GM12874 (cell line): Measurements from ENCODE around the gene CALHM5.
A peak's percentile ranks its signal among the peaks of the same experiment; 100 is the strongest.

Source experiments
- CTCF ChIP-seq: IDR thresholded peaks from 2 replicates; pipeline ENCODE4 v1.5.1; 2011; ENCODE audit warnings: low read depth, mild to moderate bottlenecking, control low read depth, low read length, moderate library complexity; ENCODE audit not compliant: insufficient read depth

The CALHM5 gene

DNA sequence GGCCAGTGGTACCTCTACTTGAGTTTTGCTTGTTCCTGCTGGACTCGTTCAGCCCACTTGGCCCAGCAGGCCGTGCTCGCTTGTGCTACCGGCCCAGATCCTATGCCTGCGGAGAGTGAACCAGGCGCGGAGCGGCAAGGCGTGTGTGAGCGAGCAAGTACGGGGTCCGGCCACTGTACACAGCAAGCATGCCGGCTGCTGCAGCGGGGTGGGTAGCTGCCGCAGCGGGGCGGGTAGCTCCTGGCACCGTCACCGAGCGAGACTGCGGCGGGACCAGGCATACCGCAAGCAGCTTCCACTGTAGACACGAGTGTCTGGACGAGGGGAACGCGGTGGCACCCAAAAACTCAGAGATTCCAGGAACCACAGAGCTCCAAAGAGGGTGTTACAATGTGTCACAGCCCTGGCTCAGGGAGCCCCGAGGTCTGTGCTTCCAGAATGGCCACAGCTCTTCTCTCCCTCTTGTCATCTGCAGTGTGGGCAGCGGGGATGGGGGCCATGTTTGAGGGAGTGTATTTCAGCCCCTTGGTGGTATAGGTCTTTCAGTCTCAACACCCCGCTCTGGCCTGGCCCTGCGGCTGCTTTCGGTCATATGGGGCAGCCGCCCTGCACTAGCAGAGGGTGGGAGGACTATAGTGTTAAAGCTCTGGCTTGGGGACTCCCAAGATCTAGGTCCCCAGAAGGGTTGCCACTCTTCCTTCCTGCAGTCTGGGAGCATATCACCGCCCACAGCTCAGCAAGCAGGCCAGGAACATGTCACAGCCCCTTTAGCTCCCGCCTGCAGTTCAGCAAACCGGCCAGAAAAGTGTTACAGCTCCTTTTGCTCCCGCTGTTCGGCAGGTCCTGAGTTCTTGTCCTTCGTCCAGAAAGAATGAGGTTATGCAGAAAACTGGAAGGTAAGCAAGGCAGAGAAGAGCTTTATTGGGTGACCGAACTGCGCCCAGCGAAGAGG lies 53.8 kb downstream of the CALHM5 start:
- no peak for TF ChIP-seq CTCF

- TF ChIP-seq CTCF: no peak
Measured at GRCh38 chr6:116568111-116568510, 56.7 kb downstream of the CALHM5 start.

- TF ChIP-seq CTCF: no peak
Measured at GRCh38 chr6:116568821-116569755, 57.6 kb downstream of the CALHM5 start.

DNA sequence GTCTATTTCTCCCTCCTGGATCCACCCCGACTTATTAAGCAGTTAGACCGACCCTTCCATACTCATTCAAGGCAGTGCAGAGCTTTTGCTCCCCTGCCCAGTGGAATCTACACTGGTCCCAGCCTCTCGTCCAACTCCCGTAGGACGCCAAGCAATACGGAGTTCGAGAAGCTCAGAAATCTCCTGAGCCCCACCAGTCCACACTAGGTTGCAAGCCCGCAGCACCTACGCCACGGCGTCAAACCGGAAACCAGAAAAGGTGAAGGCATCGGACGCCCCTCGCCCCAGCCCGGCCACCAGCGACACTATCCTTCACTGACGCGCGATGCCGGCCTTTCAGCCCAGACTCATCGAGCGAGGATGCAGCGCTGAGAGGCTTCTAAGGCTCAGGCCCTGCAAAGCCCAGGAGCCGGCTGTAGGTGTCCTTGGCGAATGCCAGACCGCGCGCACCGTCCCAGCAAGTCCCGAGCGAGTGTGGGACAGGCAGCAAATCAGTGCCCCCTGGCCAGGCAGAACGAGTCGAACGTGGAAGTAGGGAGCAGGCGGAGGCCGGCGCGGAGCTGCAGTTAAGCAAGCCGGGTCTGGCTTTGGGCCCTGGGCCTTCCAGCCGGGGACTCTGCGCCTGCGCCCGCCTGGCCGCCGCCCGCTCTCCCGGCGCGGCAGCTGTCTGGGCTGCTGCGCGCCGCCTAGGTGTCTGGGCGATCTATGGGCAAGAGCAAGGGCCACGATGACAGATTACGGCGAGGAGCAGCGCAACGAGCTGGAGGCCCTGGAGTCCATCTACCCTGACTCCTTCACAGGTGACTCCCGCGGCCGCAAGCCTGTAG lies 59.6 kb downstream of the CALHM5 start, which contains the start of gene RWDD1:
Gene RWDD1 (plus strand): TSS at position 649 of the 827 bp plus-strand sequence. CDS start 79 bp downstream, at position 728.
- TF ChIP-seq CTCF: peak; percentile 29

DNA sequence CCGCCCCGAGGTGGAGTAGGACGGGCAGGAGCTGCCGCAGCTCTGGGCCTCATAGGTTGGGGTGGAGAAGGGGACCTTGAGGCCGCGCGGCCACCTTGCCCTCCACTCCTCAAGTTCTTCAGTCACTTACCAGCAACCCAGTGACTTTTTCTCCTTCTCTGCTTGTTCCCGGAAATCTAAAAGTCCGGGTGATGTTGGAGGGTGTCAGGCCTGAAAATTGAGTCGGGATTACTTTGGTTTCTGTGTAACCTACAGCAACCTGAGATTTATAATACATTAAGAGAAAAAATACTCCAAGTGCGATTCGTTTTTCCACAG lies 60.2 kb downstream of the CALHM5 start:
- no peak for TF ChIP-seq CTCF

DNA sequence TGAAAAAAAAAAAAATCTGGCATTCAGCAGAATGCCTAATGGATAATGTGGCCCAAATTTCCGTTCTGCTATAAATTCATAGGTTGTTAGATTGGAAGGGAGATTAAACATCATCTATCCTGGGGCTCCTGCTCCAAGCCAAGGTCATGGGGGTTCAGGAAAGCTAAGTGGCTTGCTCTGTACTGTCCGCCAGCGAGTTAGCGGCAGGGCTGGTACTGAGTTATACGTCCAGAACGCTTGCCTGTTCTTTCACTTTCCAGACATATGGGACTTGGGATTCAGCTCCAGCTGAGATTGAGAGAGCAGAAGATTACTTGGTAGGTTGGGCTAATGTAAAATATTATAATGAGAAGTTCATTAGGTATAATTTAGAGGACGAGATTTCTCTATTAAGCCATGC lies 60.7 kb downstream of the CALHM5 start:
- no peak for TF ChIP-seq CTCF
